ENCODE measurements around the gene KPNA2.
"Not testable (repeated sequence)": the region's sequence is repeated elsewhere in the genome, so short reads cannot be mapped to it uniquely, and the experiment has no call there.

Gene KPNA2

DNA sequence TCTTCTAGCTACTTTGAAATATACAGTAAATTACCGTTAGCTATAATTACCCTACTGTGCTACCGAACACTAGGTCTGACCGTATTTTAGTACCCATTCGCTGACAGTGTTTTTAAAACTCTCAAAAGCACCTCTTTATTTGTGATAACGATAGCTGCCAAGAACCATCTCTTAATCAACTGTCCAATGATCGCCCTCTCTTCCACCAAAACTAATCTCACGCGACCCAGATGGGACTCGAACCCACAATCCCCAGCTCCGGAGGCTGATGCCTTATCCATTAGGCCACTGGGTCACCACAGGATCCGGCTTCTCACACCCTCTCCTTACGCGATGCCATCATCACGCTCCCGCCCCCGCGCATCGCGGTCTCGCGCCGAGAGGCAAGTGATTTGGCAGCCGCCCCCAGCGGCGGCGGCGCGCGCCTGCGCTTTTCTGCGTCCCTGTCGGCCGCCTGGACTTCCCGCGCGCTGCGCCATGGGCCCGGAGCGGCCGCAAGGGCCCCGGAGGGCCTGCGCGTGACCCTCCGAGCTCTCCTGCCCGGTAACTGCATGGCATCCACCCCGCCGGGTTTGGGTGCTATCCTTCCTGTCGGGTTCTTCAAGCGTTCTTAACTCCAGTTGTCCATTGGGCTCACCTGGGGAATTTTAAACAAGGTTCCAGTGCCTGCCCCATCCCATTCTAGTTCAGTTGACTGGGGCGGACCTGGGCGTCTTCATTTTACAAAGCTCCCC is 15.7 kb upstream of the KPNA2 start:
- peak; percentile 93 to 98 for DNase-seq (ENCODE audit: low read depth in 2 of 2)

DNA sequence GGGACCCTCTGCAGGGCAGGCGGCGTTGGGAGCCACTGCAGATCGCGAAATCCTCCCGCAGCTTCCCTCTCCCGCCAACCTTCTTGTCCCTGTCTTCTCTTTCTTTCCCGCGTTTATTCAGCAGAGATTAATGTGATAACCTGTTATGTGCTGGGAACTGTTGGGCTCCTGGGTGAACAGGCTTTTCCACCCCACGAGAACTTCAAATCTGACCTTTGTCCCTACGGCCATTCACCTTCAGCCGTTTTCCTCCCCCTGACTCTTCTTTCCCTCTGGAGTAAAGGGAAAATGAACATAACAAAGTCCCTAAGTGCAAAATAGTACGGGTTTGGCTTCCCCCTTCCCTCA is 15.2 kb upstream of the KPNA2 start:
- no peak for DNase-seq (ENCODE audit: low read depth in 2 of 2)

DNA sequence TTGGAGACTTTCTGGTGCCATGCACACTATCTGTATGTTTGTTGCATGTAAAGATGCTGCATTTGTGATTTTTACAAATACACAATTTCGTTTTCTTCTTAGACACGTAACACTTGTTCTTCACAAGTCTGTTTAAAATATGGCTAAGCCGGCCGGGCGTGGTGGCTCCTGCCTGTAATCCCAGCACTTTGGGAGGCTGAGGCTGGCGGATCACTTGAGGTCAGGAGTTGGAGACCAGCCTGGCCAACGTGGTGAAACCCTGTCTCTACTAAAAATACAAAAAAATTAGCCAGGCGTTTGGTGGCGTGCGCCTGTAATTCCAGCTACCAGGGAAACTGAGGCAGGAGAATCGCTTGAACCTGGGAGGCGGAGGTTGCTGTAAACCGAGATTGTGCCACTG is 14.7 kb upstream of the KPNA2 start:
- not testable (repeated sequence) for DNase-seq (ENCODE audit: low read depth in 2 of 2)

DNA sequence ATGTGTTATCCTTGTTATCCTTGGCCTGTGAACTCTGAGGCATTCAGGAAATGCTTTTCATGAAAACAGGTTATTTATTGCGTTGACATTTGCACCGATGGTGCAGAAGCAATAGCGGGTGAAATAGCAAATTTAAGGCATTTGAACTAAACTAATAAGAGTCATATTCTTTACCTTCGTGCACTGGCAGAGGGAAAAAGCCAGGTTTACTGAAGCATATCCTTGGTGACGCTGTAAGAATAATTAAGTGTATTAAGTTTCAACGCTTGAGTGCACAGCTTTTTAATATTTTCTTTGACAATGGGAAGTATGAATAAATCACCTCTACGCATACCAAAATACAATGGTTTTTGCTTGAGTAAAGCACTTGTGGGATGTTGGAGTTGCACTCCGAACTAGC is 13.6 kb upstream of the KPNA2 start:
- no peak for DNase-seq (ENCODE audit: low read depth in 2 of 2)

DNA sequence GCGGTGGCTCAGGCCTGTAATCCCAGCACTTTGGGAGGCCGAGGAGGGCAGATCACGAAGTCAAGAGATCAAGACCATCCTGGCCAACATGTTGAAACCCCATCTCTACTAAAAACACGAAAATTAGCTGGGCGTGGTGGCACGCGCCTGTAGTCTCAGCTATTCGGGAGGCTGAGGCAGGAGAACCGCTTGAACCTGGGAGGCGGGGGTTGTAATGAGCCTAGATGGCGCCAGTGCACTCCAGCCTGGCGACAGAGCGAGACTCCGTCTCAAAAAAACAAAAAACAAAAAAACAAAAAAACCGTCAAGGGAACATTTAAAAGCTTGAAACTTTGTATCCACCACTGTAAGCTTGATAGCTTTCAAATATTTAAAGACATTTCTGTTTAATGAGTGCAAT is 13.0 kb upstream of the KPNA2 start:
- not testable (repeated sequence) for DNase-seq (ENCODE audit: low read depth in 2 of 2)

DNA sequence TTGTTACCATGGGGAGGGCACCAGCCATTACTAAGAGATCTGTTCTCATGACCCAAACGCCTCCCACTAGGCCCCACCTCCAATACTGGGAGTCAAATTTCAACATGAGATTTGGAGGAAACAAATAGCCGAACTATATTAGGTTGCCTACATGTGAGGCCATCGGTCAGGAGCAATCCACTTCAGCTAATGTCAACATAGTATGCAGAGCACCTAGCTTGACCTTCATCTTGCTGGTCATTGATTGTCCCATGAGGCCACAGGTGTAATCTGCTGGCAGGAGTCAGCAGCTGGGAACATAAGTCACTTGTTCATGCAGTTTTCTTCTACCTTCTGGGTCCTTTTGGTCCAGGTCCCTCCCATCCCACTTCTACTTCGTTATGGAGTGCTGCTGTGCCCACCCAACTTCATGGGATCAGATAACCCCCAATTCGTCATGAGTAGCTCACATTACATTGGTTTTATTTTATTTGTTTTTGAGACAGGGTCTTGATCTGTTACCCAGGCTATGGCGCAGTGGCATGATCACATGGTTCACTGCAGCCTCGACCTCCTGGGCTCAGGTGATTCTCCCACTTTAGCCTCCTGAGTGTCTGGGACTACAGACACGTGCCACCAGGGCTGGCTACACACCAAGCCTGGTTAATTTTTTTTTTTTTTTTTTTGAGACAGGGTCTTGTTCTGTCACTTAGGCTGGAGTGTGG is 5.9 kb upstream of the KPNA2 start:
- no peak for DNase-seq (ENCODE audit: low read depth in 2 of 2)

DNA sequence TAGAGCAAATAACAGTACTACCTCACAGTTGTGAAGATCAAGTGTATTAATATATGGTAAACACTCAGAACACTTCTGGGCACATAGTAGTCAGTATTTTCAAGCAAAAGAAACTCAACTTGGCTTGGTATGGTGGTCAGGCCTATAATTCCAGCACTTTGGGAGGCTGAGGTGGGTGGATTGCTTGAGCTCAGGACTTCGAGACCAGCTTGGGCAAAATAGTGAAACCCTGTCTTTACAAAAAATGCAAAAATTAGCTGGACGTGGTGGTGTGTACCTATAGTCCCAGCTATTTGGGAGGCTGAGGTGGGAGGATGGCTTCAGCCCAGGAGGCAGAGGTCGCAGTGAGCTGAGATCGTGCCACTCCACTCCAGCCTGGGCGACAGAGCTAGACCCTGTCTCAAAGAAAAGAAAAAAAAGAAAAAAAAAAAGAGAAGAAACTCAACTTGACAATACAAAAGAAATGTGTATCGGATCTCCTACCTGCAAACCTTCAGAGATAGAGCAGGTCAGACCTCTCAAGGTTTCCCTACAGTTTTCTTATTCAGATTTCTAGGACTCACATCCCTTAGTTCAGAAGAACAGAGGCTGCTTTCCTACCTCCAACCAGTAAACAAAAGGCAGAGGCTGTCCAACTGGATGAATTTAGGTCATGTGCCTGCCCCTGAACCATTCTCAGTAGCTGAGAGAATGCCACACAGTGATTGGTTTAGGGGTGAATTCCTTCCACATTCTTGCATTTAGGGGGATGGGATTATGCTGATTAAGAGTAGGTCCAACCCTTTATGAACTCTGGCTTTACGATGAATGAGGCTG is 1.7 kb upstream of the KPNA2 start:
- no peak for DNase-seq (ENCODE audit: low read depth in 2 of 2)

DNA sequence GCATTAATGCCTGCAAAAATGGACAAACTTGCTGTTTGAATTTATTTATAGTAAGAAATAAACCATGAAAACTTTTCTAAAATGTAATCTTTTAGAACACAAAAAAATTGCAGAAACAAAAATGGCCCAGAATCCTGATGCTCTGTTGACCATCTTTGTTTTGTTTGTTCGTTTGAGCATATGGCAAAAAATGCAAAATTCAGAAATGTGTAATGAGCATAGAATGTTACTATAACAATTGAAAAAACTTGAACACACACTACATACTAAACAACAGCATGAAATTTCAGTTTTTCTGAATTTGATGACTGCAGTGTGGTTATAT is 1.1 kb upstream of the KPNA2 start:
- DNase-seq (ENCODE audit: low read depth in 2 of 2): no peak

DNA sequence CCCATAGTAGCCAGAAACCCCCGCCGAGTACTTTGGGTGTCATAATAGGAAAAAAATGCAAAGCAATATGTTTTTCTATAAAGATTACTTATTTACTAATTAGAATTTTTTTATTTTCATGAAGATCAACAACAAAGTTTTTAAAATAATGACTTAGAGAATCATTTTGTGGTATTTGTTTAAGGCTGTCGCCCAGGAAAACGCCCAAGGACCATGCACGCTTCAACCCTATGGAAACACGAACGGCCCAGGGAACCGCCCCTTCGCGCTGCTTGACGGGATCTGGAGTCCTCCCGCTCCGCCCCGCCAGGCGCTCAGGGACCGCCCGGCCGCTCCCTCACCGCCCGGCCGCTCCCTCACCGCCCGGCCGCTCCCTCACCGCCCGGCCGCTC is 408 bp upstream of the KPNA2 start:
- peak; percentile 82 to 86 for DNase-seq (ENCODE audit: low read depth in 2 of 2)

DNA sequence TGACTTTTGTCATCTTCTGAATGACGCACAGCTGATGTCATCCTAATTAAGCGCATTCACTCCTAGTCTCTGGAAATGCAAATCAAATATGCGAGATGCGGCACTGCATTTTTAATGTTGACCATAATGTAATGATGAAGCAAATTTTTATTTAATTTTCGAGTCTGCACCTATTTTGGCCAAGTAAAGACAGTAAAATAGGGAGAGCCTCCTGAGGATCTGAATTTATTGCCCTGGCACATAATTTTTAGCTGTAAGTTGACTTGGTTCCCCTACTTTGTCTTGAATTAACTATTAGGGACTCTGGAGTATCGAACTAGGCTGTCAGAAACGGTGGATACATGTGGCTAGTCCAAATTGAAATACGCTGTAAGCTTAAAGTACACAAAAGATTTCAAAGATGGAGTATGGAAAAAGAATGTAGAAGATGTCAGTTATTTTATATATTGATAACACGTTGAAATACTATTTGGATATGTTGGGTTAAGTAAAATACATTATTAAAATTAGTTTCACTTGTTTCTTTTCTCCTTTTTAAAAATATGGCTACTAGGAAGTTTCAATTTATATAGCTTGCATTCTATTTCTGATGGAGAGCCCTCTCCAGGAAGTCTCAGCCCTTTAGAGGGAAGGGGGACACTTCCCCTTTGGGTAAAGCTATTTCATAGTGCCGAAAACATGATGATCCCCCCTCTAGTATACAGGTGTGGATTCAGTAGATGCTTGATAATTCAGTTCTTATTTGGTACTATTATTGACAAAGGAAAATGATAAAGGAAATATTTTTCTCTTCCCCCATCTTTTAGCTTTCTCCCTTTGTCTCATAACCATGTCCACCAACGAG is 991 bp downstream of the KPNA2 start:
- DNase-seq (ENCODE audit: low read depth in 2 of 2): no peak

DNA sequence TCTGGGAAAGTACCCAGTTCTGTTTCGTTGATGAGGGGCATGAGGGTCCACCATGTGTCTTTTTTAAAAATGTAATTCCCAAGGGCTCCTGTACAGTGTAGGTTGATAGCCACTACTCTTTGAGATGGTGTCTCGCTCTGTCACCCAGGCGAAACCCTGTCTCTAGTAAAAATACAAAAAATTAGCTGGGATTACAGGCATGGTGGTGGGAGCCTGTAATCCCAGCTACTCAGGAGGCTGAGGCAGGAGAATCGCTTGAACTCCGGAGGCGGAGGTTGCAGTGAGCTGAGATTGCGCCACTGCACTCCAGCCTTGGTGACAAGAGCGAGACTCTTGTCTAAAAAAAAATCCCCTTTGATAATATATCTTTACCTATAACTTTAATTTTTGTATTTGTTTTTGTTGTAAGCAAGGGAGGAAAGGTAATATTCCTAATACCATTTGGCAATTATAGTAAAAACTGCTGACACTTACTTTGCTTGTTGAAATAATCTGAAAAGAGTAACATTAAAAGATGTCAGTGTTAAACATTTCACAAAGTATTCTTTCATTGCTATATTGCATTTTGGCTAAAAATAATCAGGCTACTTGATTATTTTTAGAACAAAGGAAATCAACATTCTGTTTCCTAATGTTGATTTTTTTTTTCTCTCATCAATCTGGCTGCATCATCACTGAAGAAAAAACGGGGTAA is 11.8 kb downstream of the KPNA2 start:
- no peak for DNase-seq (ENCODE audit: low read depth in 2 of 2)

DNA sequence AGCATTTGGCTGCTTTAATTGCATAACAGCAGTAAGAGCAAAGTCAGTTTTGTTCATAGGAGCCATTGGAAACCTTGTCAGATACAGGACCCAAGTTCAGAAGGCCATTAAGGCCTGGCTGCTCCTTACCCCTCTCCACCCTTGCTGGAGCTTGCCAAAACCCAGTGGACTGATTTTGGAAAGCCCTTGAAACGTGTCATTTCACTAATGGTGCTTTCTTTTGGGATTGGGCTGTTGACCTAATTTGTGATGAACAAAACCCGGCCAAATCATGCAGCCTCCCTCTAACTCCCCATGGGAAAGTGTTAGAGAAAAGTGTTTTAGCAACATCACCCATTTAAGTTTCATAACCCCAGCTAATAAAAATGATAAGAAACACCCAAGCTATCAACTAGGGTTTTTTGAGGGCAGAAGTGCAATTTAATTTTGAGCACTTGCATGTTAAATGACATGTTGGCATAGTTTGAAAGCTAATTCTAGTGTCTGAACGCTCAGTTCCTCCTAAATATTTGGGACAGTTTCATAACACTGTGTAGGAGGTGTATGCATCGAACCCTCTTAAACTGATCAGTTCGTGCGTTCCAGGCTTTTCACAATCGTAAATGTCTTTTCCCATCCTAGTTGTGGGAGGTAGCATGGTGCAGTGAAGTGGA is 12.5 kb downstream of the KPNA2 start:
- DNase-seq (ENCODE audit: low read depth in 2 of 2): not testable (repeated sequence)

DNA sequence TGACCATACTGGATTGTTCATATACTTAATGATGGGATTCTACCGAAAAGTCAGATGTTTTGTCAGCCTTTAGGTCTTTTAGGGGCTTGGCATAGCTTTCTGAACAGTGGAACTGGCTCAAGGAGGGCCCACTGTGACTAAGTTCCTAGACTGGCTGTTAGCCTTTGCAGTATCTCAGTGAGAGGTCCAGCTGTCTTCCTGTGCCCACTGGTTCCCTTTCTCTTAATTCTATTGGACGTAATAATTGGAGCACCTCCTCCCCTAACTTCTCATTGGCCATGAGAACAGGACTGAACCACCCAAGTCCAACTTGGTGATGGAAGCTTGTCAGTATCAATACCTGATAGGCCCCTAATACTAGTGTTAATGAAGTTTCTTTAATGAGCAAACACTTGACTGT is 13.5 kb downstream of the KPNA2 start:
- no peak for DNase-seq (ENCODE audit: low read depth in 2 of 2)

DNA sequence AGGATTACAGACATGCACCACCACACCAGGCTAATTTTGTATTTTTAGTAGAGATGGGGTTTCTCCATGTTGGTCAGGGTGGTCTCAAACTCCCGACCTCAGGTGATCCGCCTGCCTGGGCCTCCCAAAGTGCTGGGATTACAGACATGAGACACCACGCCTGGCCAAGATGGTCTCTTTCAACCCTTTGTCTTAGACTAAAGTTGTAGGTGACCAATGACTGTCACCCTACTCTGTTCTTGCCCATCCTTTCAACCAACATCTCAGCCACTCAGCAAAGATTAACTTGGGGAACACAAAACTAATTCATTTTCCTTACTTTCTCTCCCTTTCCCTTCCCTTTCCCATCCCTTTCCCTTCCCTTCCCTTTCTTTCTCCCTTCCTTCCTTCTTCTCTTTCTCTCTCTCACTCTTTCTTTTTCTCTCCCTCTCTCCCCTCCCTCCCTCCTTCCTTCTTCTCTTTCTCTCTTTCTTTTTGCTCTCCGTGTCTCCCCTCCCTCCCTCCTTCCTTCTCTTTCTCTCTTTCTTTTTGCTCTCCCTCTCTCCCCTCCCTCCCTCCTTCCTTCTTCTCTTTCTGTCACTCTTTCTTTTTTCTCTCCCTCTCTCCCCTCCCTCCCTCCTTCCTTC is 14.4 kb downstream of the KPNA2 start:
- not testable (repeated sequence) for DNase-seq (ENCODE audit: low read depth in 2 of 2)

DNA sequence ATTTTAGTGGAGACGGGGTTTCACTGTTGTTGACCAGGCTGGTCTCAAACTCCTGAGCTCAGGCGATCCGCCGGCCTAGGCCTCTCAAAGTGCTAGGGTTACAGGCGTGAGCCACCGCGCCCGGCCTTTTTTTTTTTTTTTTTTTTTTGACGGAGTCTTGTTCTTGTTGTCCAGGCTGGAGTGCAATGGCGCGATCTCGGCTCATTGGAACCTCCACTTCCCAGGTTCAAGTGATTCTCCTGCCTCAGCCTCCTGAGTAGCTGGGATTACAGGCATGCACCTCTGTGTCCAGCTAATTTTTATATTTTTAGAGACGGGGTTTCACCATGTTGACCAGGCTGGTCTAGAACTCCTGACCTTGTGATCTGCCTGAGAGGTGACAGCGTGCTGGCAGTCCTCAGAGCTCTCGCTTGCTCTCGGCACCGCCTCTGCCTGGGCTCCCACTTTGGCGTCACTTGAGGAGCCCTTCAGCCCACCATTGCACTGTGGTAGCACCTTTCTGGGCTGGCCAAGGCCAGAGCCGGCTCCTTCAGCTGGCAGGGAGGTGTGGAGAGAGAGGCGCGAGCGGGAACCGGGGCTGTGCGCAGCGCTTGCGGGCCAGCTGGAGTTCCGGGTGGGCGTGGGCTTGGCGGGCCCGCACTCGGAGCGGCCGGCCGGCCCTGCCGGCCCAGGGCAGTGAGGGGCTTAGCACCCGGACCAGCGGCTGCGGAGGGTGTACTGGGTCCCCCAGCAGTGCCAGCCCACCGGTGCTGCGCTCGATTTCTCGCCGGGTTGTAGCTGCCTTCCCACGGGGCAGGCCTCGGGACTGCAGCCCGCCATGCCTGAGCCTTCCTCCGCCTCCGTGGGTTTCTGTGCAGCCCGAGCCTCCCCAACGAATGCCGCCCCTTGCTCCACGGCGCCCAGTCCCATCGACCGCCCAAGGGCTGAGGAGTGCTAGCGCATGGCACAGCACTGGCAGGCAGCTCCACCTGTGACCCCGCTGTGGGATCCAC is 16.1 kb downstream of the KPNA2 start:
- DNase-seq (ENCODE audit: low read depth in 2 of 2): not testable (repeated sequence)

DNA sequence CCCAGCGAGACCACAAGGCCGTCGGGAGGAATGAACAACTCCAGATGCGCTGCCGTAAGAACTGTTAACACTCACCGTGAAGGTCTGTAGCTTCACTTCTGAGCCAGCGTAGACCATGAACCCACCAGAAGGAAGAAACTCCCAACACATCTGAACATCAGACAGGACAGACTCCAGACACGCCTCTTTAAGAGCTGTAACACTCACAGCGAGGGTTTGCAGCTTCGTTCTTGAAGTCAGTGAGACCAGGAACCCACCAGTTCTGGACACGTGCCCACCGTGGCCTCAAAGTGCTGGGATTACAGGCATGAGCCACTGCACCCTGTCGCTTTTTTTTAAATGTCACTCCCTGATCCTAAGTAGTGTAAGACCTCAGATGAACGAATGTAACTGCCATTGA is 17.3 kb downstream of the KPNA2 start:
- DNase-seq (ENCODE audit: low read depth in 2 of 2): no peak

DNA sequence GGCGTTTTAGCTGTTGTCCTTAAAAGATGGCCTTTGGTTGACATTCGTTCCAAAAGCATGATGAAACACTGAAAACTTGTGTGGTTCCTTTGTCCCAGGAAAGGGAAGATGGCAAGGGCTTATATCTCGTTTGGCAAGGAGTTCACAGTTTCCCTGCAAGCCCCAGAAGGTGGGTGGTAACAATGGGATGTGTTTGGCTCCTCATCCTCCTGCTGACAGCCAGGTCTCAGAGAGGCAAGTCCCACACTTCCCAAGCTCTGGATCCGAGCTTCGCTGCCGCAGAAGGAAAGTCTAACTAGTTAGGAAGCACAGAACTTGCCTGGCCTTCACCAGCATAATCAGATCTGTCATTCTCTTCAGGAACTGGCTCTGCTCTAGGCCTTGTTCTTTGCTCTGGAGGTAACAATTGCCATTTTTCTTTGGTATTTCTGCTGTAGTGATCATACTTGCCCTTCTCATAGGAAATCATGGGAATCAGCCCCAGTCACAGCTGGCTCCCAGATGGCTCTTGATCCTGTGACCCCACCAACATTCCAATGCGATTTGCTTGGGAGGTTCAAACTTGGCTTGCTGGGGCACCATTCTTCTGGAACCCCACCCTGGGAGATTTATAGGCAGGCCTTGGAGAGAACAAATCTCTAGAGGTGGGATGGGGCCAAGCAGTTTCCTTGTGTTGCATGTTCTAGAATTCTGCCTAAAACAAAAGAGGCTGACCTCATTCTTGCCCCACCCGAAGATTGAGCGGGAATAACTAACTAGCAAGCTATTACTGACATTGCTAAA is 17.9 kb downstream of the KPNA2 start:
- no peak for DNase-seq (ENCODE audit: low read depth in 2 of 2)

DNA sequence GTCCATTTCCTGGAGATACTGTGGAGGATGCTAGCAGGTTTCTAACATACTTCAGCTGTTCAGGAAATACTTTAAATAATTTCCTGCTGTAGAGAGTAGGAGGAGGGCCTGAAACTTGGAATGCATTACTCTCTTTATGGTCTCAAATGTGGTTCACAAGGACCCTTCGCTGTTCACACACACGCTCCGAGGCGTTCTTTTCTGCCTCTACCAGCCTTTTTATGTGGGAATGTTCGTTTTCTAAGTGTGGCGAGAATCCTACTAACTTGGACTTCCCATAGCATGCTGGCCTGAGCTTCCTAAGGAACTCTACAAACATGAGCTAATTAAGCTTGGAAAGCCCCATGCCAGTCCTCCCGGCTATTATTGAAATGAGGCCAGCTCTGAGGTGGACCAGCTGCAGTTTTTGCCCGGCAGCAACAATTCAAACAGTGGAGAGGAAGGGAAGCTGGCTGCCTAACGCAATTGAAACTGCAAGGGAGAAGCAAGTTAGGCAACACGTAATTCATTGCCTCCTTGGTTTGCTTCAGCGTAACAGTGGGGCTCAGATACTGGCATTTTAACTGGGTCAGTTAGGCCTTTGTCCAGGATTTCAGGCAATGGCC is 18.9 kb downstream of the KPNA2 start:
- no peak for DNase-seq (ENCODE audit: low read depth in 2 of 2)

Data from stimulated activated CD8-positive, alpha-beta memory T cell treated with anti-CD3 and anti-CD28 coated beads, Interleukin-7, amount 100 ng/mL, for 4 hours (primary cell).